Measurements from ENCODE around the gene OCA2. TPM values are rescaled to one million over a fixed set of nuclear protein-coding genes. Genes with fewer than 3 reads are reported as not detected.

The OCA2 gene
- polyA plus RNA-seq, 1 experiment, result 0.02 TPM

- no peaks in the 10 kb centered on the region for H3K27me3 ChIP-seq (ENCODE audit: control insufficient read depth, insufficient read depth, low read length)
- no peak overlapping the region for H3K4me3 ChIP-seq (ENCODE audit: low read depth, low read length)
- no peak for TF ChIP-seq CTCF (IDR thresholded peaks at IDR 0.05; ENCODE audit: insufficient read depth, low read depth, low read length)
- ChIA-PET POLR2A (no interaction called here), CTCF (no interaction called here)
- no peaks in the 10 kb centered on the region for H3K36me3 ChIP-seq (ENCODE audit: control insufficient read depth, insufficient read depth, low read length)
- DNase-seq (ENCODE audit: low read depth), result no peak
Observed at GRCh38 chr15:27985099-27985498, 114.0 kb downstream of the OCA2 start.

GRCh38 chr15:27983496-27983895 is 115.6 kb downstream of the OCA2 start:
- no peak for DNase-seq (ENCODE audit: low read depth)
- no peak for TF ChIP-seq CTCF (IDR thresholded peaks at IDR 0.05; ENCODE audit: insufficient read depth, low read depth, low read length)
- Histone ChIP-seq H3K4me3 (ENCODE audit: low read depth, low read length) (no peak overlapping the region), H3K36me3 (ENCODE audit: control insufficient read depth, insufficient read depth, low read length) (no peaks in the 10 kb centered on the region), H3K27me3 (ENCODE audit: control insufficient read depth, insufficient read depth, low read length) (no peaks in the 10 kb centered on the region)
- ChIA-PET POLR2A (no interaction called here), CTCF (no interaction called here)

GRCh38 chr15:27977696-27978095 is 121.4 kb downstream of the OCA2 start:
- DNase-seq (ENCODE audit: low read depth), result no peak
- ChIA-PET CTCF (no interaction called here), POLR2A (no interaction called here)
- no peaks in the 10 kb centered on the region for H3K27me3 ChIP-seq (ENCODE audit: control insufficient read depth, insufficient read depth, low read length)
- H3K36me3 ChIP-seq (ENCODE audit: control insufficient read depth, insufficient read depth, low read length), result no peaks in the 10 kb centered on the region
- no peak for TF ChIP-seq CTCF (IDR thresholded peaks at IDR 0.05; ENCODE audit: insufficient read depth, low read depth, low read length)
- H3K4me3 ChIP-seq (ENCODE audit: low read depth, low read length), result no peak overlapping the region

- no peak for DNase-seq (ENCODE audit: low read depth)
- TF ChIP-seq CTCF (IDR thresholded peaks at IDR 0.05; ENCODE audit: insufficient read depth, low read depth, low read length), result no peak
Observed at GRCh38 chr15:27973886-27974285, 125.2 kb downstream of the OCA2 start.

GRCh38 chr15:27970661-27971392 is 128.3 kb downstream of the OCA2 start:
- no peaks in the 10 kb centered on the region for H3K27me3 ChIP-seq (ENCODE audit: control insufficient read depth, insufficient read depth, low read length)
- ChIA-PET CTCF (no interaction called here), POLR2A (no interaction called here)
- DNase-seq (ENCODE audit: low read depth), result no peak
- H3K4me3 ChIP-seq (ENCODE audit: low read depth, low read length), result no peak overlapping the region
- H3K36me3 ChIP-seq (ENCODE audit: control insufficient read depth, insufficient read depth, low read length), result no peaks in the 10 kb centered on the region
- no peak for TF ChIP-seq CTCF (IDR thresholded peaks at IDR 0.05; ENCODE audit: insufficient read depth, low read depth, low read length)

More at GRCh38 chr15:27973886-27974285, 125.2 kb downstream of the OCA2 start:
- Histone ChIP-seq H3K27me3 (ENCODE audit: control insufficient read depth, insufficient read depth, low read length) (no peaks in the 10 kb centered on the region), H3K4me3 (ENCODE audit: low read depth, low read length) (no peak overlapping the region), H3K36me3 (ENCODE audit: control insufficient read depth, insufficient read depth, low read length) (no peaks in the 10 kb centered on the region)
- POLR2A ChIA-PET, result no interaction called here
- CTCF ChIA-PET, result no interaction called here

Data from BJ (cell line).